HL-60 (cell line): ENCODE measurements around the gene DAPK1.

Experiments used
- DNase-seq, 2 experiments: peaks; one replicate each; pipeline ENCODE4 v3.0.0-alpha.2; 2010 to 2020; ENCODE audit warnings: low read depth in 1 of 2, low spot score in 1 of 2
- H3K27ac ChIP-seq: fragments of 250-450 bp; sonication (Bioruptor Pico); replicated peaks from 2 replicates; pipeline ENCODE4 v1.5.1; 2020; ENCODE audit warnings: mild to moderate bottlenecking, moderate library complexity
- H3K27me3 ChIP-seq: fragments of 250-450 bp; sonication (Bioruptor Pico); 2 replicates; pipeline ENCODE4 v1.5.1; 2021; ENCODE audit warnings: mild to moderate bottlenecking, moderate library complexity; ENCODE audit not compliant: insufficient read depth, poor library complexity, severe bottlenecking
- H3K4me3 ChIP-seq: replicated peaks from 2 replicates; pipeline ENCODE4 v1.5.1; 2011; ENCODE audit warnings: mild to moderate bottlenecking, control low read depth, low read length; ENCODE audit not compliant: insufficient read depth
- CTCF ChIP-seq: IDR thresholded peaks from one replicate; pipeline ENCODE4 v1.5.1; 2011; ENCODE audit warnings: low read length, control low read depth, inconsistent platforms; ENCODE audit not compliant: insufficient read depth
- GABPA ChIP-seq: IDR thresholded peaks from 2 replicates; pipeline ENCODE4 v1.6.1; 2012; ENCODE audit warnings: low read depth
- POLR2AphosphoS5 ChIP-seq: IDR thresholded peaks from 2 replicates; pipeline ENCODE4 v1.6.1; 2012; ENCODE audit warnings: low read depth
- REST ChIP-seq: IDR thresholded peaks from 2 replicates; pipeline ENCODE4 v1.6.1; 2012; ENCODE audit warnings: low read depth; ENCODE audit not compliant: insufficient replicate concordance
- SPI1 ChIP-seq: IDR thresholded peaks from 2 replicates; pipeline ENCODE4 v1.6.1; 2012; ENCODE audit warnings: low read depth, mild to moderate bottlenecking, borderline replicate concordance

DAPK1 gene

GRCh38 chr9:87713278-87713987 is 215.8 kb downstream of the DAPK1 start:
- no peak overlapping the region for H3K4me3 ChIP-seq
- no peak overlapping the region for H3K27ac ChIP-seq
- peak; percentile 21 to 63 for DNase-seq
- no peaks in the 10 kb centered on the region for H3K27me3 ChIP-seq
- TF ChIP-seq POLR2AphosphoS5 (no peak), GABPA (no peak), SPI1 (no peak), REST (no peak), CTCF (no peak)

GRCh38 chr9:87713988-87714330 is 216.3 kb downstream of the DAPK1 start:
- DNase-seq = no peak
- Histone ChIP-seq H3K27ac (no peak overlapping the region), H3K27me3 (no peaks in the 10 kb centered on the region), H3K4me3 (no peak overlapping the region)
- no peak for TF ChIP-seq REST
- TF ChIP-seq GABPA = no peak
- no peak for TF ChIP-seq SPI1
- TF ChIP-seq POLR2AphosphoS5 = no peak
- no peak for TF ChIP-seq CTCF

- TF ChIP-seq GABPA (no peak), CTCF (no peak), POLR2AphosphoS5 (no peak), SPI1 (no peak), REST (no peak)
- no peak overlapping the region for H3K27ac ChIP-seq
- H3K27me3 ChIP-seq = no peaks in the 10 kb centered on the region
- no peak overlapping the region for H3K4me3 ChIP-seq
- DNase-seq = peak; percentile 39 to 49
These were observed 217.2 kb downstream of the DAPK1 start for GRCh38 chr9:87714819-87715218.
